Hepatocyte (in vitro differentiated cells): ENCODE data around the gene MRPL53. TPM values are rescaled to one million over a fixed set of nuclear protein-coding genes. Genes with fewer than 3 reads are reported as not detected.

Experiments
- DNase-seq: peaks from one replicate; pipeline ENCODE4 v3.0.0-alpha.2; 2016; ENCODE audit warnings: low spot score
- H2AFZ ChIP-seq: fragments of 200-600 bp; sonication (generic); 2 replicates; pipeline ENCODE4 v1.6.0; 2016; ENCODE audit warnings: antibody characterized with exemption, mild to moderate bottlenecking
- H3K27ac ChIP-seq: fragments of 200-600 bp; sonication (generic); 2 replicates; pipeline ENCODE4 v1.5.1; 2016; ENCODE audit warnings: mild to moderate bottlenecking
- H3K27me3 ChIP-seq: fragments of 200-600 bp; sonication (generic); 2 replicates; pipeline ENCODE4 v1.6.1; 2016
- H3K36me3 ChIP-seq: fragments of 200-600 bp; sonication (generic); replicated peaks from 2 replicates; pipeline ENCODE4 v1.5.1; 2016; ENCODE audit warnings: low read depth; ENCODE audit not compliant: insufficient read depth
- H3K4me1 ChIP-seq: fragments of 200-600 bp; sonication (generic); 2 replicates; pipeline ENCODE4 v1.5.1; 2016; ENCODE audit warnings: mild to moderate bottlenecking, moderate library complexity; ENCODE audit not compliant: insufficient read depth
- H3K4me2 ChIP-seq: fragments of 200-600 bp; sonication (generic); 2 replicates; pipeline ENCODE4 v1.6.0; 2016
- H3K4me3 ChIP-seq: fragments of 200-600 bp; sonication (generic); 2 replicates; pipeline ENCODE4 v1.5.1; 2016; ENCODE audit warnings: mild to moderate bottlenecking
- H3K79me2 ChIP-seq: fragments of 200-600 bp; sonication (generic); 2 replicates; pipeline ENCODE4 v1.6.0; 2017; ENCODE audit warnings: mild to moderate bottlenecking
- H3K9me2 ChIP-seq: fragments of 200-600 bp; sonication (generic); replicated peaks from 2 replicates; pipeline ENCODE4 v1.6.0; 2017; ENCODE audit warnings: mild to moderate bottlenecking; ENCODE audit not compliant: insufficient read depth
- H3K9me3 ChIP-seq: fragments of 200-600 bp; sonication (generic); 2 replicates; pipeline ENCODE4 v1.5.1; 2016; ENCODE audit warnings: low read depth, mild to moderate bottlenecking
- H4K20me1 ChIP-seq: fragments of 200-600 bp; sonication (generic); 2 replicates; pipeline ENCODE4 v1.6.0; 2016; ENCODE audit warnings: mild to moderate bottlenecking; ENCODE audit not compliant: insufficient read depth, poor library complexity, severe bottlenecking
- CTCF ChIP-seq: fragments of 200-600 bp; sonication (generic); IDR thresholded peaks from 2 replicates; pipeline ENCODE4 v1.5.1; 2016; ENCODE audit warnings: antibody characterized with exemption, mild to moderate bottlenecking; ENCODE audit not compliant: poor library complexity
- EZH2 ChIP-seq: fragments of 200-600 bp; sonication (generic); IDR thresholded peaks from 2 replicates; pipeline ENCODE4 v1.6.1; 2016; ENCODE audit warnings: antibody characterized with exemption, mild to moderate bottlenecking, borderline replicate concordance
- EZH2phosphoT487 ChIP-seq: fragments of 200-600 bp; sonication (generic); IDR thresholded peaks from one replicate; pipeline ENCODE4 v1.6.1; 2018; ENCODE audit warnings: antibody characterized with exemption, mild to moderate bottlenecking, low read depth, moderate library complexity; ENCODE audit not compliant: unreplicated experiment, severe bottlenecking
- WGBS: methylation state at CpG from one replicate; pipeline ENCODE4 v1.1.6; 2016; ENCODE audit warnings: low lambda C conversion rate; ENCODE audit errors: missing lambda C conversion rate; 5-methylcytosine and 5-hydroxymethylcytosine counted together
- polyA plus RNA-seq: library from polyadenylated mRNA; unstranded; fragments of >200 nt; fragmentation: Nextera tagmentation; extraction: Ambion mirVana; gene quantifications from 2 replicates; pipeline ENCODE4 v1.2.1, GENCODE V29; 2016
- total RNA-seq: library from RNA; depleted of rRNA; stranded (reverse); fragments of >200 nt; gene quantifications from 2 replicates; pipeline ENCODE4 v1.2.3, GENCODE V29; 2014

The MRPL53 gene
- total and polyA plus RNA-seq, 2 experiments from 2014 or later, result 23.4 to 95.9 TPM

GRCh38 chr2:74439803-74440377 is 32.6 kb downstream of the MRPL53 start:
- Histone ChIP-seq H3K27me3 (no peaks in the 10 kb centered on the region), H3K4me3 (peak overlapping the region; percentile 24), H3K27ac (peak overlapping the region; percentile 98), H4K20me1 (peaks cover 33% of the 10 kb centered on the region), H3K79me2 (peaks cover 54% of the 10 kb centered on the region), H3K4me2 (peak overlapping the region; percentile 86), H2AFZ (peak overlapping the region; percentile 8), H3K36me3 (no peaks in the 10 kb centered on the region), H3K9me2 (no peaks in the 10 kb centered on the region), H3K9me3 (no peaks in the 10 kb centered on the region), H3K4me1 (peaks cover 20% of the 10 kb centered on the region)
- WGBS, result 10% methylated on average over 14 of the region's 14 CpGs
- no peak for TF ChIP-seq CTCF
- no peak for TF ChIP-seq EZH2
- TF ChIP-seq EZH2phosphoT487, result no peak
- peak; percentile 75 for DNase-seq

- H3K27ac ChIP-seq, result peak overlapping the region; percentile 98
- H2AFZ ChIP-seq, result no peak overlapping the region
- peaks cover 59% of the 10 kb centered on the region for H3K79me2 ChIP-seq
- peaks cover 38% of the 10 kb centered on the region for H4K20me1 ChIP-seq
- TF ChIP-seq EZH2phosphoT487 (no peak), CTCF (no peak), EZH2 (no peak)
- peak overlapping the region; percentile 86 for H3K4me2 ChIP-seq
- no peaks in the 10 kb centered on the region for H3K36me3 ChIP-seq
- no peaks in the 10 kb centered on the region for H3K9me3 ChIP-seq
- no peaks in the 10 kb centered on the region for H3K9me2 ChIP-seq
- WGBS, result 56% methylated on average over 3 of the region's 3 CpGs
- DNase-seq, result no peak
- peak overlapping the region; percentile 24 for H3K4me3 ChIP-seq
- peaks cover 20% of the 10 kb centered on the region for H3K4me1 ChIP-seq
- no peaks in the 10 kb centered on the region for H3K27me3 ChIP-seq
Observed at GRCh38 chr2:74439373-74439772, 33.1 kb downstream of the MRPL53 start.

- Histone ChIP-seq H3K4me3 (no peak overlapping the region), H3K79me2 (peaks cover 69% of the 10 kb centered on the region)
Observed at GRCh38 chr2:74438248-74438647, 34.2 kb downstream of the MRPL53 start.

GRCh38 chr2:74436848-74437695 is 35.4 kb downstream of the MRPL53 start:
- Histone ChIP-seq H3K36me3 (no peaks in the 10 kb centered on the region), H3K79me2 (peaks cover 77% of the 10 kb centered on the region), H4K20me1 (peaks cover 46% of the 10 kb centered on the region), H3K4me1 (peaks cover 16% of the 10 kb centered on the region), H3K27ac (no peak overlapping the region), H3K9me3 (no peaks in the 10 kb centered on the region), H3K4me3 (no peak overlapping the region), H3K9me2 (no peaks in the 10 kb centered on the region), H3K4me2 (no peak overlapping the region), H2AFZ (no peak overlapping the region), H3K27me3 (no peaks in the 10 kb centered on the region)
- WGBS, result 83% methylated on average over 6 of the region's 6 CpGs
- TF ChIP-seq CTCF, result no peak
- no peak for TF ChIP-seq EZH2phosphoT487
- TF ChIP-seq EZH2, result no peak
- DNase-seq, result no peak

More at GRCh38 chr2:74438248-74438647, 34.2 kb downstream of the MRPL53 start:
- Histone ChIP-seq H3K9me2 (no peaks in the 10 kb centered on the region), H3K27me3 (no peaks in the 10 kb centered on the region), H3K27ac (no peak overlapping the region), H4K20me1 (peaks cover 42% of the 10 kb centered on the region), H3K9me3 (no peaks in the 10 kb centered on the region), H3K4me2 (peak overlapping the region; percentile 86), H3K36me3 (no peaks in the 10 kb centered on the region), H3K4me1 (peaks cover 16% of the 10 kb centered on the region), H2AFZ (no peak overlapping the region)
- DNase-seq, result no peak
- TF ChIP-seq EZH2phosphoT487, result no peak
- 93% methylated on average over 1 of the region's 1 CpG for WGBS
